ENCODE measurements around the gene TEDC1. TPM values are rescaled to one million over a fixed set of nuclear protein-coding genes. Genes with fewer than 3 reads are reported as not detected.

Gene TEDC1
- total RNA-seq, 2 donors from 2014 or later: 3.5 to 3.9 TPM

DNA sequence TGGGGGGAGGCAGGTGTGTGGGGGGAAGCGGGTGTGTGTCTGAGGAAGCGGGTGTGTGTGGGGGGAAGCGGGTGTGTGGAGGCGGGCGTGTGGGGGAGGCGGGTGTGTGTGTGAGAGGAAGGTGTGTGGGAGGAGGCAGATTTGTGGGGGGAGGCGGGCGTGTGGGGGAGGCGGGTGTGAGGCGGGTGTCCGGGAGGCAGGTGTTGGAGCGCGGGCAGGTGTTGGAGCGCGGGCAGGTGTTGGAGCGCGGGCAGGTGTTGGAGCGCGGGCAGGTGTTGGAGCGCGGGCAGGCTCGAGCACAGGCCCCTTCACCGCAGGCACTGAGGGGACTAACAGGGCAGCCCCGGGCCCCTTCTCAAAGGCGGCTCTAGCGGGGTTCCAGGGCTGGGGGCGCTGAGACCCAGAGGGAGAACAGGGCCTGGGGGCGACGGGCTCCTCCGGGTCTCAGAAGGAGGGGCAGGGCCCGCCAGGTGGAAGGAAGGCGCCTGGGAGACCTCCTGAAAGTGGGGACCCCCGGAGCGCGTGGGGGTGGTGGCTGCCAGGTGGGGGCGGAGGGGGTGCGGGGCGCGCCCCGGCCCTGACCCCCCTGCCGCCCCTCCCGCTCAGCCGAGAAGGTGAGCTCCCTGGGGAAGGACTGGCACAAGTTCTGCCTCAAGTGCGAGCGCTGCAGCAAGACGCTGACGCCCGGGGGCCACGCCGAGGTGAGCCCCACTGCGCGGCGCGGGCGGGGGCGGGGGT, 13.2 kb upstream of the TEDC1 start:
- Histone ChIP-seq H3K27me3 (no peaks in the 10 kb centered on the region), H3K9me3 (no peaks in the 10 kb centered on the region), H3K4me1 (peaks cover 0 to 77% of the 10 kb centered on the region in 2 donors), H3K27ac (peak overlapping the region; percentile 95 to 100), H3K4me3 (peak overlapping the region; percentile 98 to 100), H3K36me3 (peaks cover 17% of the 10 kb centered on the region)
- no peak for TF ChIP-seq CTCF (IDR thresholded peaks at IDR 0.05)
- no peak for DNase-seq (ENCODE audit: low spot score)

DNA sequence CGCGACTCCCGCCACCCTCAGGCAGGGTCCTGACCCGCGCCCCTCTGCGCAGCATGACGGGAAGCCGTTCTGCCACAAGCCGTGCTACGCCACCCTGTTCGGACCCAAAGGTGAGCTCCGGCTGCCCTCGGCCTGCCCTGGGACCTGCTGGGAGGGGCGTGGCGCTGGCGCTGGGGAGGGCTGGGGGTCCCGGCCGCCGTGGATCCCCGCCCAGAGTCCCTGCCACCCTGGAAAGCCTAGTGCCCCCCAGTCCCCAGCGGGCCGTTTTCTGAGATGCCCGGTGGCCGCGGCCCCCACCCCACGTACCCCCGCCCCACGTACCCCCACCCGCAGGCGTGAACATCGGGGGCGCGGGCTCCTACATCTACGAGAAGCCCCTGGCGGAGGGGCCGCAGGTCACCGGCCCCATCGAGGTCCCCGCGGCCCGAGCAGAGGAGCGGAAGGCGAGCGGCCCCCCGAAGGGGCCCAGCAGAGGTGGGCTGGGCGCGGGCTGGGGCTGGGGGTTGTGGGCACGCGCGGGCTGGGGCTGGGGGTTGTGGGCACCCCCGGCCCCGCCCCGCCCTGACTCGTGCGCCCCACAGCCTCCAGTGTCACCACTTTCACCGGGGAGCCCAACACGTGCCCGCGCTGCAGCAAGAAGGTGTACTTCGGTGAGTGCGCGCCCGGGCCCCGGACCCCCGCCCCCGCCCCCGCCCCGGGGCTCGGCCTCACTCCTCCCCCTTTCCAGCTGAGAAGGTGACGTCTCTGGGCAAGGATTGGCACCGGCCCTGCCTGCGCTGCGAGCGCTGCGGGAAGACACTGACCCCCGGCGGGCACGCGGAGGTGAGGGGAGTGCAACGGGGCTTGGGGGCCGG, 12.4 kb upstream of the TEDC1 start:
- Histone ChIP-seq H3K4me1 (peaks cover 0 to 77% of the 10 kb centered on the region in 2 donors), H3K27ac (peak overlapping the region; percentile 95 to 98), H3K9me3 (no peaks in the 10 kb centered on the region), H3K36me3 (peaks cover 17% of the 10 kb centered on the region), H3K27me3 (no peaks in the 10 kb centered on the region), H3K4me3 (peak overlapping the region in 1 of 2 donors; percentile 100)
- no peak for DNase-seq (ENCODE audit: low spot score)
- TF ChIP-seq CTCF (IDR thresholded peaks at IDR 0.05): no peak

GRCh38 chr14:105479431-105480158, 11.5 kb upstream of the TEDC1 start:
- H3K4me1 ChIP-seq: peaks cover 0 to 82% of the 10 kb centered on the region in 2 donors
- no peaks in the 10 kb centered on the region for H3K9me3 ChIP-seq
- H3K27me3 ChIP-seq: no peaks in the 10 kb centered on the region
- no peak for DNase-seq (ENCODE audit: low spot score)
- peak overlapping the region; percentile 95 to 98 for H3K27ac ChIP-seq
- H3K36me3 ChIP-seq: peaks cover 17% of the 10 kb centered on the region
- no peak overlapping the region for H3K4me3 ChIP-seq
- no peak for TF ChIP-seq CTCF (IDR thresholded peaks at IDR 0.05)

DNA sequence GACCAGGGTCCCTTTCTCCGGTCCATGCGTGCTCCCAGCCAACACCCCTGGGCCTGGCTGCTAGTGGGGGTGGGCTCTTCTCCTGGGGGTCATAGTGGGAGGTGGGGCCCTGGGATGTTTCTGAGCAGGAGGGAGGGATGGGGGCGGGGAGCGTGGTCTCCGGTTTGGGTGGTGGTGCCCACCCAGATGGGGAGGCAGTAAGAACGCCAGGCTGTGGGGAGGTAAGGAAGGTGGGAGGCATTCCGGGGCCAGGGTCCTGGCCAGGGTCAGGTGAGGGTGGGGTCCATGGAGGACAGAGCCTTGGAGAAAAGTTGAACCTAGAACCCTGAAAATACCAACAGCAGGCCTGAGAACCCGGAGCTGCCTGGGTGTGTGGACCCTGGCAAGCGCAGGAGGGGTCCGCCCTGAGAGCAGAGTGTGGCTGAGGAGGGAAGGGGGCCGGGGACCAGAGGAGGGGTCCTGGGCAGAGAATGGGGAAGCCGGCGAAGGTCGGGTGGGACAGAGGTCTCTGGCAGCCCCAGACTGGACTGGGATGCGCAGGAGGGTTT, 10.8 kb upstream of the TEDC1 start:
- Histone ChIP-seq H3K27me3 (no peaks in the 10 kb centered on the region), H3K36me3 (peaks cover 17% of the 10 kb centered on the region), H3K27ac (peak overlapping the region; percentile 95 to 98), H3K4me1 (peaks cover 0 to 89% of the 10 kb centered on the region in 2 donors), H3K9me3 (no peaks in the 10 kb centered on the region), H3K4me3 (no peak overlapping the region)
- no peak for TF ChIP-seq CTCF (IDR thresholded peaks at IDR 0.05)
- DNase-seq (ENCODE audit: low spot score): no peak

Measured in right atrium auricular region (tissue), 2 donors.